ENCODE measurements around the gene TMEM91. TPM values are rescaled to one million over a fixed set of nuclear protein-coding genes. Genes with fewer than 3 reads are reported as not detected.
"Not testable (repeated sequence)": the region's sequence is repeated elsewhere in the genome, so short reads cannot be mapped to it uniquely, and the experiment has no call there.

The TMEM91 gene
- total RNA-seq, 1 donor from 2014 or later = 7.4 TPM

DNA sequence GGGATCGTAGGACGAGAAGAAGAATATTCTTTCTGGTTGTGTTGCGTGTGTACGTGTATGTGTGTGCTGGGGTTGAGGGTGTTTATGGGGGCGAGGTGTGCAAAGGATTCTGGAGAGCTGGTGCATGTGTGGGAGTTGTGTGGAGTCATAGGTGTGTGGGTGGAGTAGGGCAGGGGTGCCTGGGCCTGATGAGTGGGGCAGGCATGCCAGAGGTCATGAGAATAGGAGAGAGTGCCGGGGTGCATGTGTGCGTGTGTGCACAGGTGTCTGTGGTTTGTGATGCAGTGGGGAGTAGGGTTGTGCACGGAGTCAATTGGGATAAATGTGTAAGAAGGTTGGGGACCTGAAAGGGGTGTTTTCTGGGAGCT is 649 bp downstream of the TMEM91 start:
- TF ChIP-seq, protein P1, sequence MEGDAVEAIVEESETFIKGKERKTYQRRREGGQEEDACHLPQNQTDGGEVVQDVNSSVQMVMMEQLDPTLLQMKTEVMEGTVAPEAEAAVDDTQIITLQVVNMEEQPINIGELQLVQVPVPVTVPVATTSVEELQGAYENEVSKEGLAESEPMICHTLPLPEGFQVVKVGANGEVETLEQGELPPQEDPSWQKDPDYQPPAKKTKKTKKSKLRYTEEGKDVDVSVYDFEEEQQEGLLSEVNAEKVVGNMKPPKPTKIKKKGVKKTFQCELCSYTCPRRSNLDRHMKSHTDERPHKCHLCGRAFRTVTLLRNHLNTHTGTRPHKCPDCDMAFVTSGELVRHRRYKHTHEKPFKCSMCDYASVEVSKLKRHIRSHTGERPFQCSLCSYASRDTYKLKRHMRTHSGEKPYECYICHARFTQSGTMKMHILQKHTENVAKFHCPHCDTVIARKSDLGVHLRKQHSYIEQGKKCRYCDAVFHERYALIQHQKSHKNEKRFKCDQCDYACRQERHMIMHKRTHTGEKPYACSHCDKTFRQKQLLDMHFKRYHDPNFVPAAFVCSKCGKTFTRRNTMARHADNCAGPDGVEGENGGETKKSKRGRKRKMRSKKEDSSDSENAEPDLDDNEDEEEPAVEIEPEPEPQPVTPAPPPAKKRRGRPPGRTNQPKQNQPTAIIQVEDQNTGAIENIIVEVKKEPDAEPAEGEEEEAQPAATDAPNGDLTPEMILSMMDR (IDR thresholded peaks at IDR 0.05; ENCODE audit: insufficient read depth, low read depth, low read length) = no peak
- TF ChIP-seq EZH2 (IDR thresholded peaks at IDR 0.05; ENCODE audit: insufficient read depth, low read length) = no peak
- H2AFZ ChIP-seq (ENCODE audit: low read depth, low read length) = peak overlapping the region; percentile 94
- peak overlapping the region; percentile 64 for H3K4me3 ChIP-seq (ENCODE audit: insufficient read depth, low read depth, low read length)
- FAIRE-seq = no peak
- H3K27ac ChIP-seq (ENCODE audit: low read depth, low read length) = no peak overlapping the region
- H3K27me3 ChIP-seq (ENCODE audit: insufficient read depth, low read length) = no peaks in the 10 kb centered on the region
- peaks cover 5% of the 10 kb centered on the region for H3K36me3 Mint-ChIP-seq (ENCODE audit: low read depth, unreplicated experiment)
- H3K27me3 Mint-ChIP-seq (ENCODE audit: low read depth, unreplicated experiment) = no peaks in the 10 kb centered on the region
- peak overlapping the region; percentile 44 for H3K27ac Mint-ChIP-seq (ENCODE audit: unreplicated experiment)
- H3K9ac ChIP-seq (ENCODE audit: low read length) = peak overlapping the region; percentile 74
- DNase-seq (ENCODE audit: low read depth) = no peak
- H3K4me1 ChIP-seq (ENCODE audit: insufficient read depth, low read length) = peaks cover 20% of the 10 kb centered on the region
- H3K4me2 ChIP-seq (ENCODE audit: low read length) = peak overlapping the region; percentile 84
- H4K20me1 ChIP-seq (ENCODE audit: insufficient read depth, low read length) = no peaks in the 10 kb centered on the region
- no peaks in the 10 kb centered on the region for H3K79me2 ChIP-seq (ENCODE audit: insufficient read depth, low read length)
- no peaks in the 10 kb centered on the region for H3K9me3 Mint-ChIP-seq (ENCODE audit: unreplicated experiment)
- no peaks in the 10 kb centered on the region for H3K36me3 ChIP-seq (ENCODE audit: insufficient read depth, low read length)
- H3K4me1 Mint-ChIP-seq (ENCODE audit: low read depth, unreplicated experiment) = peaks cover 8% of the 10 kb centered on the region
- peak overlapping the region; percentile 80 for H3K4me3 Mint-ChIP-seq (ENCODE audit: unreplicated experiment)
- H3K9me3 ChIP-seq (ENCODE audit: insufficient read depth, low read depth, low read length) = no peaks in the 10 kb centered on the region

DNA sequence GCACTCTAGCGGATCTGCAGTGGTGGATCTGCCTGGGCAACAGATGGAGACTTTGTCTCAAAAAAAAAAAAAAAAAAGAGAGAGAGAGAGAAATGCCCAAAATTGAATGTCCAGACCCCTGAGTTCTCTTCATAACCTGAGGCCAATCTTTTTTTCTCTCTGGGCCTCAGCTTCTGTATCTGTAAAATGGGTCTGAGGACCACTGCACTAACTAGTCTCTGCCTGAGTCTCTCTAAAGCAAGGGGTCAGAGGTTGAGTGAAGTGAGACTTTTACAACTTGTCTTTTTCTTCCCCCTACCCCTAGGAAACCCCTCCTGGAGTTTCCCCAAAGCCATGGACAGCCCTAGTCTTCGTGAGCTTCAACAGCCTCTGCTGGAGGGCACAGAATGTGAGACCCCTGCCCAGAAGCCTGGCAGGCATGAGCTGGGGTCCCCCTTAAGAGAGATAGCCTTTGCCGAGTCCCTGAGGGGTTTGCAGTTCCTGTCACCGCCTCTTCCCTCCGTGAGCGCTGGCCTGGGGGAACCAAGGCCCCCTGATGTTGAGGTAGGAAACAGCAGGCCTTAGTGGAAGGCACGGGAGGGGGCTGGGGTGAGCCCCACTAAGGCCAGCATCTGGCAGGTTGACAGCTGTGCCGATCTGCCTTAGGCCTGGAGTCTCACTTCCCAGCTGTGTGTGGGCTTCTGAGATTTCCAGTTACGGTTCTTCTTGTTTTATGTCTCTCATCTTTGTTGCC is 1.8 kb downstream of the TMEM91 start:
- Histone ChIP-seq H3K4me1 (ENCODE audit: insufficient read depth, low read length) (peaks cover 20% of the 10 kb centered on the region), H3K79me2 (ENCODE audit: insufficient read depth, low read length) (no peaks in the 10 kb centered on the region), H3K27me3 (ENCODE audit: insufficient read depth, low read length) (no peaks in the 10 kb centered on the region), H3K4me2 (ENCODE audit: low read length) (no peak overlapping the region), H3K9ac (ENCODE audit: low read length) (no peak overlapping the region), H3K36me3 (ENCODE audit: insufficient read depth, low read length) (no peaks in the 10 kb centered on the region), H3K4me3 (ENCODE audit: insufficient read depth, low read depth, low read length) (no peak overlapping the region), H3K27ac (ENCODE audit: low read depth, low read length) (no peak overlapping the region), H4K20me1 (ENCODE audit: insufficient read depth, low read length) (no peaks in the 10 kb centered on the region), H3K9me3 (ENCODE audit: insufficient read depth, low read depth, low read length) (no peaks in the 10 kb centered on the region), H2AFZ (ENCODE audit: low read depth, low read length) (no peak overlapping the region)
- Mint-ChIP-seq H3K36me3 (ENCODE audit: low read depth, unreplicated experiment) (peaks cover 8% of the 10 kb centered on the region), H3K9me3 (ENCODE audit: unreplicated experiment) (no peaks in the 10 kb centered on the region), H3K27ac (ENCODE audit: unreplicated experiment) (no peak overlapping the region), H3K4me3 (ENCODE audit: unreplicated experiment) (no peak overlapping the region), H3K4me1 (ENCODE audit: low read depth, unreplicated experiment) (peaks cover 8% of the 10 kb centered on the region), H3K27me3 (ENCODE audit: low read depth, unreplicated experiment) (no peaks in the 10 kb centered on the region)
- FAIRE-seq = no peak
- TF ChIP-seq EZH2 (IDR thresholded peaks at IDR 0.05; ENCODE audit: insufficient read depth, low read length) = no peak
- TF ChIP-seq, protein P1 (IDR thresholded peaks at IDR 0.05; ENCODE audit: insufficient read depth, low read depth, low read length) = no peak
- no peak for DNase-seq (ENCODE audit: low read depth)

DNA sequence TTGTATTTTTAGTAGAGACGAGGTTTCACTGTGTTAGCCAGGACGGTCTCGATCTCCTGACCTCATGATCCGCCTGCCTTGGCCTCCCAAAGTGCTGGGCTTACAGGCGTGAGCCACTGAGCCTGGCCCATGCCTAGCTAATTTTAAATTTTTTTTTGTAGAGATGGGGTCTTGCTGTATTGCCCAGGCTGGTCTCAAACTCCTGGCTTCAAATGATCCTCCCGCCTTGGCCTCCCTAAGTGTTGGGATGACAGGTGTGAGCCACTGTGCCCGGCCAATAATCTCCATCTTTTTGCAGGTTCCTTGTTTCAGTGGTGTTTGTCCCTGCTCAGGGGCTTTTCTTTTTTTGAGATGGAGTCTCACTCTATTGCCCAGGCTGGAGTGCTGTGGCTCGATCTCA is 5.2 kb downstream of the TMEM91 start:
- not testable (repeated sequence) for H3K27ac ChIP-seq (ENCODE audit: low read depth, low read length); H3K4me3 ChIP-seq (ENCODE audit: insufficient read depth, low read depth, low read length); H3K27ac Mint-ChIP-seq (ENCODE audit: unreplicated experiment); H3K27me3 ChIP-seq (ENCODE audit: insufficient read depth, low read length); H3K36me3 ChIP-seq (ENCODE audit: insufficient read depth, low read length); H4K20me1 ChIP-seq (ENCODE audit: insufficient read depth, low read length); H3K4me2 ChIP-seq (ENCODE audit: low read length); DNase-seq (ENCODE audit: low read depth); H3K4me1 ChIP-seq (ENCODE audit: insufficient read depth, low read length); H3K79me2 ChIP-seq (ENCODE audit: insufficient read depth, low read length); H3K27me3 Mint-ChIP-seq (ENCODE audit: low read depth, unreplicated experiment); H3K4me1 Mint-ChIP-seq (ENCODE audit: low read depth, unreplicated experiment); FAIRE-seq; H3K9me3 ChIP-seq (ENCODE audit: insufficient read depth, low read depth, low read length); H3K4me3 Mint-ChIP-seq (ENCODE audit: unreplicated experiment); H3K9ac ChIP-seq (ENCODE audit: low read length); H2AFZ ChIP-seq (ENCODE audit: low read depth, low read length); H3K9me3 Mint-ChIP-seq (ENCODE audit: unreplicated experiment)
- peaks cover 11% of the 10 kb centered on the region for H3K36me3 Mint-ChIP-seq (ENCODE audit: low read depth, unreplicated experiment)
